Amygdala (tissue), 56 donors: ENCODE results near the gene B3GALT5.
"Not testable (repeated sequence)": the region's sequence is repeated elsewhere in the genome, so short reads cannot be mapped to it uniquely, and the experiment has no call there.

Source experiments
- DNase-seq, 56 donors: peaks; one replicate each; lab custom pipeline; 2025; lab: John Stamatoyannopoulos, UW

Gene B3GALT5

GRCh38 chr21:39686646-39687468 is 74.1 kb downstream of the B3GALT5 start:
- no peak for DNase-seq

DNA sequence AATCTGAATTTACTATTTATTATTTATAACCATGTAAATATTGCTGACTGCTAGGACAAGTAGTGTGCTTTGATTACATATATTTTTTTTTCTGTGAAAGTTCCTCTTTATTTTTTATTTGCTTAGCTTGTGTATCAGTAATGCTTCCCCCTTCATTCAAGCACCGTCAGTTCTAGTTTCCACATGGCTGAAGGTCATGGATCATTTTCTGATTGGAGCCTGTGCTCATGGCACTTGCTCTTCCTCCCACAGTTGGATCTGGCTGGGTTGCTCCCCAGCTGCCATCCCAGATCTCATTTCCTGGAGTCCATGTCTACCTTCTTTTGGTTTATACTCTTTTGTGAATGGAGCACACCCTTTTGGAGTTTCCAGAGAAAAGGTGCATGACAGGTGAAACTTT is 75.3 kb downstream of the B3GALT5 start:
- no peak for DNase-seq

DNA sequence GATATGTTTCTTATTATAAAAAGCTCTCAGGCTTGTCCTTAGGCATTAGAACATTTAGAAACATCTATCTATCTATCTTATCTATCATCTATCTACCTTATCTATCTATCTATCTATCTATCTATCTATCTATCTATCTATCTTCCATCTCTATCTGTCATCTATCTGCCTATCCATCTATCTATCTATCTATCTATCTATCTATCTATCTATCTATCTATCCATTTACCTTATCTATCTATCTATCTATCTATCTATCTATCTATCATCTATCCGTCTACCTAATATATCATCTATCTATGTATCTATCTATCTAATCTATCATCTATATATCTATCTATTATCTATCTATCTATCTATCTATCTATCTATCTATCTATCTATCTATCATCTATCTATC is 77.1 kb downstream of the B3GALT5 start:
- not testable (repeated sequence) for DNase-seq

- no peak for DNase-seq
Observed at GRCh38 chr21:39690454-39690853, 77.7 kb downstream of the B3GALT5 start.

DNA sequence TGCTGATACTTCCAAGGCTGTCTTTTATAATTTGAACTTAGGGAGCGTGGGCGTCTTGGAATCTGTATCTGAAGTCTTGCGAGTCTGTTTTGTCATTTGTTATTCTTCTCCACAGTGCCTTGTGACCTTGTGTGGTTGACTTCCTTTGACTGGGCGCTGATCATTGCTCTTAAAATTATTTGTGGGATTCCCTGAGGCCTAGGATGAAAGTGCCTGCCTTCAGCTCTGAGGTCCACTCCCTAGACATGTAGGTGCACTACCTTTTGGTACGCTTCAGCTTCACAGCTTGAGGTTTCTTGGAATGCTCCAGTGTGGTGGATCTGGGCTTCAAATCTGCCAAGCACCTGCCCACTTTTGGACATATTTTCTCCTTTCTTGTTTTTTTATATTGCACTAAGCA is 82.0 kb downstream of the B3GALT5 start:
- no peak for DNase-seq

DNA sequence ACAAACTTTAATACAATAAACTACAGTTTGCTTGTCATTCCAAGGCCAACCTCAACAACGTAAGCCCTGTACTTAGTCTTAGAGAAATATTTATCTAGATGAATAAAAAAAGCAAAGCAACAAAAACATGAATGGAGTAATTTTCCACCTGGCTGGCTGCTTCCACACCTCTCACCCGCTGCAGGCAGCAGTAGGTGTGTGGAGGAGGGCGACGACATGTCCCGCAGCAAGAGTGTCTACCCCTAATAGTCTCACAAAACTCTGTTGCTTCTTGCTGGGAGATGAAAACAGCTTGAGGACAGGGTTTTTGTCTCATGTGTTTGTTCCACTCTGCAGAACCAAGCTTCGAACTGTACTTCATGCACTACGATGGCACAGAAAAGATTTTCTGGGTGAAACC is 83.5 kb downstream of the B3GALT5 start:
- DNase-seq: no peak

GRCh38 chr21:39696618-39697017 is 83.9 kb downstream of the B3GALT5 start:
- DNase-seq: peak in 10 of 56 donors; percentile 2 to 44 (median 10)

- DNase-seq: no peak
Observed at GRCh38 chr21:39700318-39700717, 87.6 kb downstream of the B3GALT5 start.

DNA sequence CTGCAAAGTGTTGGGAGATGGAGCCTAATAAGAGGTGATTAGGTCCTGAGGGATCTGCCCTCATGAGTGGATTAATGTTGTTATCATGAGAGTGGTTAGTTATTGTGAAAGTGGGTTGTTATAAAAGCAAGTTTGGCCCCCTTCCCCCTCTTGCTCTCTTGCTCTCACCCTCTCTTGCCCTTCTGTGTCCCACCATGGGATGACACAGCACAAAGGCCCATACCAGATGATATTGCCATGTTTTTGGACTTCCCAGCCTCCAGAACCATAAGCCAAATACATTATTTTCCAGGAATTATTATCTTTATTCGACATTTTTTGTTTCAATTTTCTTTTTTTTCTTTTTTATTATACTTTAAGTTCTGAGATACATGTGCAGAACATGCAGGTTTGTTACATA is 90.8 kb downstream of the B3GALT5 start:
- no peak for DNase-seq

- DNase-seq: no peak
Observed at GRCh38 chr21:39705849-39706248, 93.1 kb downstream of the B3GALT5 start.

DNA sequence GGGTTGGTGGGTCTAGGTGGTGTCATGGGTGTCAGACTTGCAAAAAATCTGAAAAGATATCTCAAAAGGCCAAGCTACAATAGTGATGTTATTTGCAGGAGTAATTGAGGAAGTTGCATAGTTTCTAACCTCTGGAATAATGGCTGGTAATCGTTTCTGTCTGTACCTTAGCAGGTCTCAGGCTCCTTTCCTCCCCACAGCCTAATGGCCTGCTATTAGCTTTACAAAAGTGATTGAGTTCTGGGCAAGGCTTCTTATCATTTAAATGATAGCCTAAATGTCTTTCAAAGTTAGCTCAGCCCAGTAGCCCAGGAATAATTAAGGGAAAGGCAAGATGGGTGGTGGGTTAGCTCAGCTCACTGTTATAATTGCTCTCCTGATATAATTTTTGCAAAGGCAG is 94.6 kb downstream of the B3GALT5 start:
- no peak for DNase-seq

GRCh38 chr21:39710866-39711265 is 98.1 kb downstream of the B3GALT5 start:
- no peak for DNase-seq

DNA sequence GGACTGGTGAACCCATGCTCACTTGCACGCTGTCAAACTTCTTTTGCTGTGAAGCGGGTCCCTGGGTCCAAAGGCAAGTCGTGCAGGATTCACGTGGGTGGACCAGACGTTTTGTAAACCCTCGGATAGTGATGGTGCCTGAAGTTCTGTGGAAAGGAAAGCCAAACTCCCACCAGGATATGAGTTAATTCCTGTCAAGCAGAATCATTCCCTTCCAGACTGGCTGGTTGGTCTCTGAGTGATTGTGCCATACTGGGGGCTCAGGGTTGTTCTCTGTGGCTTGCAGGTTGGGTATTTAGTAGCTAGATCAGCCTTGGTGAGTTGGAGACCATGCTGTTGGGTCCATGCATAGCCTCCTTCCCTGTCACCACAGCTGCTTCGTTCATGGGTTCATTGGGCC is 99.5 kb downstream of the B3GALT5 start:
- DNase-seq: no peak

DNA sequence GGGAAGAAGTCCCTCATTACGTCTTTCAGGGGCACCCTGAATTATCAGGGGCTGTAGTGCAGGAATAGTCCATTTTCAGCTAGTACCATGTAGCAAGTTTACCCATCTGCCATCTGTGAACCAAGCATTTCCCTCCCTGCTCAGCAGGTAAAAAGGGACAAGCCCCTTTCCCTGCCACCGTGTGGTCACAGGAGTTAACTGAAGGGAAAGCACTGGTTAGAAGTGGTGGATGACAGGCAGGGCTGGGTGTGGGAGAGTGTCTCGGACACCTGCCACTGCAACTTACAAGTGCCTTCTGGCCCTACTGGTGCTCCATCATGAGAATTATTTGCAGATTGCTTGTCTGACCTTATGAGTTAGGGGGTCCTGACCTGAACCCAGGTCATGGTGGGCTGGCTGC is 100.2 kb downstream of the B3GALT5 start:
- no peak for DNase-seq

- DNase-seq: no peak
Observed at GRCh38 chr21:39713905-39714304, 101.2 kb downstream of the B3GALT5 start.

GRCh38 chr21:39714331-39714730 is 101.6 kb downstream of the B3GALT5 start:
- DNase-seq: peak in 2 of 56 donors; percentile 2 to 30

DNA sequence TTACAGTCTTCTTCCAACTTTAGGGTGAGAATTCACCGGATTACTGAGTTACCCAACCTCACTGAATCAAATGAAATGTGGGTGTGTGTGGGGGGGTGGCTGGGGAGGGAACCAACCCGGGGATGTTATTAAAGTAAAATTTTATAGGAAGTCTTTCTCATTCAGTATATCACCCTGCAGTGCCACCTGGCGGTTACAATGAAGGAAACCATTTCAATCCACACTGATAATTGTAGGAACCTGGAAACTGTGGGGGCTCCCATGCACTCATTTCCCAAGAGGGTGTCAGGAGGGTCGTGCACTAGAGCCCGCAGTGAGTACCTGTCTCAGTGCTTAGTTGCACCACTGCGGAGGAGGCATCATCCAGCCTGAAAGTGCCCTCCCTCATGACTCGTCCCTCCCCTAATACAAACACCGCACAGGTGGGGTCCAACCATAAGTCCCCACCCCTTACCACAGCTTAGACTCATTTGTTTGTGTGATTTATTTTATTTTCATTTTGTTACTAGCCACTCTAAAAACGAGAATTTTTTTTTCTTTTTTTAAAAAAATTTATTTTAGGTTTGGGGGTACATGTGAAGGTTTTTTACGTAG is 103.2 kb downstream of the B3GALT5 start:
- DNase-seq: peak in 35 of 56 donors; percentile 2 to 70 (median 18)

DNA sequence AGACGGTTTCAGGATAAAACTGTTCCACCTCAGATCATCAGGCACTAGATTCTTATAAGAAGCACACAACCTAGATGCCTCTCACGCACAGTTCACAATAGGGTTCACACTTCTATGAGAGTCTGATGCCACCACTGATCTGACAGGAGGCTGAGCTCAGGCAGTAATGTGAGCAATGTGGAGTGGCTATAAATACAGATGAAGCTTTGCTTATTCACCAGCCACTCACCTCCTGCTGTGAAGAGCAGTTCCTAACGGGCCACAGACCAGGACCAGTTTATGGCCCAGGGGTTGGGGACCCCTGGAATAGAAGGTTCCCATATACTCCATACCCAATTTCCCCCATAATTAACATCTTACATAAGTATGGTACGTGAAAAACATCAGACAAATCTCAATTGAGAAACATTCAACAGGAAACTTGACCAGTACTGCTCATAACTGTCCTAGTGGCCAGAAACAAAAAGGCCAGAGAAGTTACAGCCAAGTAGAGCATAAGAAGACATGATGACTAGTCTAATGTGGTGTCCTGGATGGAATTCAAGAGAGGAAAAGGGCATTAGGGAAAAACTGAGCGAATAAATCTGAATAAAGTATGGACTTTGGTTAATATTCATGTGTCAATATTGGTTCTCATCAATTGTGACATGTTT is 107.5 kb downstream of the B3GALT5 start:
- no peak for DNase-seq

DNA sequence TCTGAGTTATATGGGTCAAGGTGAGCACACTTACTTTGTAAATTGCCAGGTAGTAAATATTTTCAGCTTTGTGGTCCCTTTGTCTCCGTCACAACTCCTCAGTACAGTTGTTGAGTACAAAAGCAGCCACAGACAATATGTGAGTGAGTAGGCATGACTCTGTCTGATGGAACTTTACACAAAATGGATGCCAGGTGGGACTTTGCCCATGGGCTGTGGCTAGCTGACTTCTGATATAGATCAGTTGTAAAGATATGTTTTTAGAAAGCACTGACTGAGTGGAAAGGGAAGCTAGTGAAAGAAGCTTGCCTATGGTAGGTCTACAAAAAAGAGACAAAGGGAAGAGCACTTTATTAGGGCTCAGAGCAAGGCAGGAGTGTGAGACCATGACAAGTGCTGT is 109.1 kb downstream of the B3GALT5 start:
- DNase-seq: no peak
